NCI-H146 treated with DMSO at 0.1 percent for 48 hours (cell line): Measurements from ENCODE around the gene CCDC91.
"Not testable (repeated sequence)": the region's sequence is repeated elsewhere in the genome, so short reads cannot be mapped to it uniquely, and the experiment has no call there.

Experiments
- DNase-seq: peaks from one replicate; lab custom pipeline; 2025; ENCODE audit not compliant: unreplicated experiment; lab: John Stamatoyannopoulos, UW

CCDC91 gene

DNA sequence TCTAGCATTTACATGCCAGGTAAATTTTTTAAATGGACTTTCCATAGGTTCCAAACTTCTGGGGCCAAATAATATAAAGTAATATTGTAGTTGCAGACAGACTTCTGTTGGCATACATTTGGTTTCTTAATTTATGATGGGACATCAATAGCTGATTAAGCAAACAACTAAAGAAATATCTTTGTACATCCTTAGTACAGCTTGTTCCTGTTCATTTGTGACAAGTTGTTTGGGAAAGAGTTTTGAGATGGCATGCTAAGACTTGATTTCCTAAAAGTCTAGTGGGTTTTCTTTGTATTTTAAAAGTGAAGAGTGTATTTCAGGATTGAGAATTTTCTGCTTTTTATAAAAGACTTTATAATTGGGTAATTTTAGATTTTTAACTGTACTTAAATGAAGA is 41.0 kb downstream of the CCDC91 start:
- no peak for DNase-seq

DNA sequence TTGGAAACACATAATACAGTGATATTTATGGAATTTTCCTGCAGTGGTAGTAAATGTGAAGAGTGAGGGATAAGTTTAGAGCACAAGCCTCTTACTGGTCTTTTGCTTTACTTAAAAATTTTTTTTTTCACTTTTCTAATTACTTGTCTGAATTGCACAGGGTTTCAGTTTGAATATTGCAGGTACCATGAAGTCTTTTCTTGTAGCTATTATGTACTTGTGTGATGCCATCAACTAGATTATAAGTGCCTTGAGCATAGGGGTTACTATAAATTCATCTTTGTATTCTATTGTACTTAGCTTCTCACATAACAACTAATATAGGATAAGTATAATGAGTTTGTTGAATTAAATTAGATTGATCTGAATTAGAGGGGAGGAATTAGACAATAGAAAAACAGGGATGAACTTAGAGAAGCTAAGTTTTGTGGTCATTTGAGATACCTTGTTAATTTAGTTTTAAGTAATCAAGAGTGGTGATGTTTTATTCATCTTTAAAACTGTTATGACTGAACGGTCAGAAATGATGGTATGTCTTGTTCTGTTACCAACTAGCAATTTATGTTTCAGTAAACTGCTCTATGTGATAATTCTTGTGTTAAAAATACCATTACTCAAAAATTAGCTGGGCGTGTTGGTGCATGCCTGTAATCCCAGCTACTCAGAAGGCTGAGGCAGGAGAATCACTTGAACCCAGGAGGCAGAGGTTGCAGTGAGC is 42.1 kb downstream of the CCDC91 start:
- no peak for DNase-seq

DNA sequence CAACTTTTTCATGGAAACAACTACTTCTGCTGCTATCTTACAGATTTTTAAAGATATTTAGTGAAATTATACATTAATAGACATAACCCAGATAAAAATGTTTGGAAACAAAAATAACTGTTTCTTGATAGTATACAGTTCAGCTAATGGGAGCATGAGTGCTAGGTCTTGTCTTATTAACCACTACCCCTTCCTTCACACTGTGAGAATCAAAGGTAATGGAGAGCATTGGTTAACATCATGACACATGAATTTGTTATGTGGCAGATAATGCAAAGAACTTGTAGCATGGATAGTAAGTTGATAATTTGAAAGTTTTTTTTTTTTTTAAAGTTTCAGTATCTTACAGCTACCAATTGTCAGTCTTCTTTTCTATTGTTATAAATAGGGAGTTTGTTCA is 44.2 kb downstream of the CCDC91 start:
- no peak for DNase-seq

DNA sequence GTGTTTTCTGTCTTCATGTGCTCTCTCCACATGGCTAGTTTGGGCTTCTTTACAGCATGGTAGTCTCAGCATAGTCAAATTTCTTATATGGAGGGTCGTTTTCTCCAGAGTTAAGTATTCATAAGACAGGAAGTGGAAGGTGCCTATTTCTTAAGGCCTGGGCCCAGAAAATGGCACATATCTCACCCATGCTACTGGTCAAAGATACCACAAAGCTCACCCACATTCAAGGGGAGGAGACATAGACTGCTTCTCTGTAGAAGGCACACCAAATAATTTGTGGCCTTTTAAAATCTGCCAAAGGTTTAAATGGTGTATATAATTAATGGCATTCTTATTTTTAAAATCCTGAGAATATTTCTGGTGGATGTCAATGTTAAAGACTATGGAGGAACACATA is 44.8 kb downstream of the CCDC91 start:
- DNase-seq = no peak

DNA sequence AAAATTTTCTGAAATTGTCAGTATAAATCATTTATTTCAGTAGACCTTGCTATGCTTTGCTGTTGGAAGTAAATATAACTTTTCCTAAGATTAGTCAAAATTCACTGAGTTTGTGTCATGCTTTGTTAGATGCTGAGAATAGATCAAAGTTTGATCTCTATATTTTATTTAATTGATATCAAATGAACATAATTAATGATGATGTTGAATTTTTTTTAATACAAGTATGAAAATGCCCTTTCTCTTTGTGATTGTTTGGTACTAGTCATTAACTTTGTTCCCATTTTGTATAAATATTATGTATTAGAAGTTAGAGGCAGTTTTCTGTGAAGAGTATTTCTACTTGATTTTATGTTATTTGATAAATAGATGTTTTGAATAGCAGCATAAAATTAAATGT is 45.7 kb downstream of the CCDC91 start:
- no peak for DNase-seq

DNA sequence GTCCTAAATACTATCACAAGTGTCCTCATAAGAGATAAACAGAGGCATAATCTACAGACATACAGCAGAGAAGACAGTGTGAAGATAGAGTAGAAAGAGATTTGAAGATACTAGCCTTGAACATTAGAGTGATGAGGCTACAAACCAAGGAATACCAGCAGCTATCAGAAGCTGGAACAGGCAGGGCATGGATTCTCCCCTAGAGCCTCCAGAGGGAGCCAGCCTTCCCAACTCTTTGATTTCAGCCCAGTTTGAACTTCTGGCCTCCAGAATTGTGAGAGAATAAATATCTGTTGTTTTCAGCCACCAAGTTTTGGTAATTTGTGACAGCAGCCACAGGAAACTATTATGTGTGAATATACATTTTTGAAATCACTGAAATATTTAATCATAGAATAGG is 47.2 kb downstream of the CCDC91 start:
- no peak for DNase-seq

DNA sequence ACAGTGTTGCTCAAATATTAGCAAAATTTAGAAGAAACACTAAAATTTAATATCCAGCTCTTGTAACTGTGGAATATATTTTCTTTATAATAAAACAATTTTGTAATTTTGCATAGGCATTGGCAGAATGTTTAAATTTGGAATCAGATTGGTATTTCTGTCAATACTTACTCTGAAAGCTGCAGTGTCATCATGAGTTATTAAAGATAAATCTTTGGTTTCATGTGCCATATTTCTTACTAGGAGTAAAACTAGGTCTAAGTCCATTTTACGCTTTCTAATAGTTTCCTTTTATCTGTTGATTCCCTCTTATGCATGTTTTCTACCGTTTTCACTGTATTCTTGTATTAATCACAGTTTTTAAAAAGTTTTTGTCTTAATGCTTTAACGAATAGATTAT is 49.7 kb downstream of the CCDC91 start:
- no peak for DNase-seq

DNA sequence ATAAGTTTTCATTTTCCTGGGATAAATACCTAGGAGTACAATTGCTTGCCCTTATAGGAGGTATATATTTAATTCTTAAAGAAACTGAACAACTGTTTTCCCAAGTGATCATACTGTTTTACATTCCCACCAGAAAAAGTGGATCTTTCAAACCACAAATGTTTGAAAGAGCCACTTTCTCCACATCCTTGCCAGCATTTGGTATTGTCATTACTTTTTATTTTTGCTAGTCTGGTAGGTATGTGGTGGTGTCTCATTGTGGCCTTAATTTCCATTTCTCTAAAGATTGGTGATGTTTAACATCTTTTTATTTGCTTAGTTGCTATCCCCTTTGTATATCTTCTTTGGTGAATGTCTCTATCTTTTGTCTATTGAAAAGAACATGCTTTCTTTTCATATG is 50.6 kb downstream of the CCDC91 start:
- no peak for DNase-seq

DNA sequence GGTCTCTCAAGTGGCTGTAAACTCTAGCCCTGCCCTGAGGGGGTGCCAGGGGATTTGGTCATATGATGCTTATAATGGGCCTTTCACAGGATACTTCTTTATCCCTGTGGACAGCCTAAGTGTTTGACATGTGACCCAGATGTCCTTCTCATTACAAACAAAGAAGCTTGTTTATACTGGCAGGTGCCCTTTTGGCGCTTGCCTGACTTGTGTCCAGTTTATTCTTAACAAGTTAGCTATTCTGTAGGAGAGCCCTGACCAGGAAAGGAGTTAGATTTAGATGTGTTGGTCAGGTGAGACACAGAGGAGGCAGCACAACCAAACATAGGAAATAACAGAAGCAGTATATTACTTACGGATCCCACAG is 51.9 kb downstream of the CCDC91 start:
- DNase-seq = no peak

DNA sequence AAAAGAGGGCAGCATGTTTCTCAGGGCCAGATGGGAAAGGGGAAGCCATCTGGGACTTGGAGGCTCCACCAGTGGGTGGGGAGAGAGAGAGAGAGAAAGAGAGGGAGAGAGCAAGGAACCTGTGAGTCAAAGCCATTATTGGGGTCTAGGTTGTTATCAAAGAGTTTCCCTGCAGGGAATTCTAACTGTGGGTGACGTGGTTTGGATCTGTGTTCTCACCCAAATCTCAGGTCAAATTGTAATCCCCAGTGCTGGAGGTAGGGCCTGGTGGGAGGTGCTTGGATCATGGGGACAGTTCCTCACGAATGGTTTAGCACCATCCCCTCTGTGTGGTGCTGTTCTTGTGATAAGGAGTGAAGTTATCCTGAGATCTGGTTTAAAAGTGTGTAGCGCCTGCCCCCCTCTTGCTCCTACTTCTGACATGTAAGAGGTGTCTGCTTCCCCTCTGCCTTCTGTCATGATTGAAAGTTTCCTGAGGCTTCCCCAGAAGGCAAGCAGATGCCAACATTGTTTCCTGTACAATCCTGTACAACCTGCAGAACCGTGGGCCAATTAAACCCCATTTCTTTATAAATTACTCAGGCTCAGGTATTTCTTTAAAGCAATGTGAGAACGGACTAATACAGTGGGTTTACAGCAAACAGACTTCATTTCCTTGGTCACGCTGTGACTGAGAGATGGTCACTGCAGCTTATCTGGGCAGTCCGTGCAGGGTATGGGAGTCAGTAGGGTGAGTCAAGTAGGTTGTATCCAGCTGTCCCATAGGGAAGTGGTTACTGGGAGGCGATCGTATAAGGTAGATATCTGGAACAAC is 52.4 kb downstream of the CCDC91 start:
- no peak for DNase-seq

DNA sequence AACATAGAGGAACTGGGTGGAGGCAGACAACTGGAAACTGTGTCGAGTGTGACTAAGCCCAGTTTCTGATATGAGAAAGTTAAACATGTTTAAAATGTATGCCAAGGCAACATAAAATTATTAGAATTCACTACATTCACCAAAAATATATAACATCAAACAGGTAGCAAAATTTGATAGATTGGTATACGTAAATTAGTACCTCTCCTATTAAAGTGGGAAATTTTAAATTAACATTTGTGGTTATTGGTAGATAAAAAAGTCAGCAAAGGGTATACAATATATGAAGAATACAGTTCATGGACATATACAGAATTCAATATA is 53.0 kb downstream of the CCDC91 start:
- no peak for DNase-seq

DNA sequence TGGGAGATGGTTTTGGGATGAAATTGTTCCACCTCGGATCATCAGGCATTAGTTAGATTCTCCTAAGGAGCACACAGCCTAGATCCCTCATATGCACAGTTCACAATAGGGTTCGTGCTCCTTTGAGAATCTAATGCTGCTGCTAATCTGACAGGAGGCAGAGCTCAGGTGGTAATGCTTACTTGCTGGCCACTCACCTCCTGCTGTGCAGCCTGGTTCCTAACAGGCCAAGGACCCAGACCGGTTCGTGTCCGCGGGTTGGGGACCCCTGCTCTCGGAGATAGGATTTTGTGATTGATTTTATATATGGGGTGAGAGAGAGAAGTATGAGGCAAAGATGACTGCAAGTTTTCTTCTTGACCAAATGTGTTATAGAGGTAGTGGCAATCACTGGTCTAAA is 57.5 kb downstream of the CCDC91 start:
- DNase-seq = no peak

DNA sequence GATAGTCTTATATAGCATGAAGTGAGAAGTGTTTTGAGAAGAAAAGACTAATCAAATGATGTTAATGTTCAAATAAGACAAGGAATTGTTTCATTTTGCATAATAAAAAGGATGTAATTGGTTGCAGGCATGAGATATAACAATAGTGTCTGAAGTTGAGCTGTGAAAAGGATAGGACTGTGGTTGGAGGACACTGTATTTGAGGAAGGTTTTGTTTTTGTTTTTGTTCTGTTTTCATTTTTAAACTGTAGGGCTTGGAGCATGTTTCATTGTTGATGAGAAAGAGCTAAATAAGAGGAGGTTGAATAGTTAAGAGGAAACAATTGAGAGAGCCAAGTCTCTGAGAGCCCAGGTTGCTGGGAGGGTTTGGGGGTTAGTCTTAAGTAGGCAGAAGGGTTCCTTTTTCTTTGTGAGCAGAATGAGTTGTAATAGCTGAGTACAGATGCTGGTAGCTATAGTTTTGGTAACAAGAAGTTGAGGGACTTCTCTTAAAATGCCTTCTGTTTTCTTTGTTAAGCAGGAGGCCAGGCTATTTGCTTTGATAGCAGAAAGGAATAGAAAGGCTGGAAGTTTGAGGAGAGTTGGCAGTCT is 58.4 kb downstream of the CCDC91 start:
- DNase-seq = no peak

DNA sequence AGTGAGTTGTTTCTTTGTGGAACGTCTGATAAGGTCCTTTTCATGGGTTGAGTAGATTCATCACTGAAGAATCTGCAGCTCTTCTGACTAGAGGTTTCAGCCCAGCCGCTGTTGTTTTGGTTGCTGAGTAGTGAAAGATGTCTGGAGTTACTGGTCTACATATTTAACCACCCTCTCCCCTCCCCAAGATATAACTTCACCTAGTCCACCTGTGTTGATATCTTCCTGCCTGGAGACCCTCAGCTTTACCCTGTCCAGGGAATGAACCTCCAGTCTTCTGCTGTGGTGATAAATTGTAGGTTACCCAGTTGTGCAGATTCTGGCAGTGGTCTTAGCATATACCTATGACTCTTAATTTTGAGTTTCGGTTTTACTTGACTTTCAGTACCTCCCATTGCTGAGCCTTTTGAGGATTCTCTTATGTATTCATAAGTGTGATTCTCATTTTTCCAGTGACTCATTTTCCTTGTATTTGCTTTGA is 62.9 kb downstream of the CCDC91 start:
- DNase-seq = no peak

DNA sequence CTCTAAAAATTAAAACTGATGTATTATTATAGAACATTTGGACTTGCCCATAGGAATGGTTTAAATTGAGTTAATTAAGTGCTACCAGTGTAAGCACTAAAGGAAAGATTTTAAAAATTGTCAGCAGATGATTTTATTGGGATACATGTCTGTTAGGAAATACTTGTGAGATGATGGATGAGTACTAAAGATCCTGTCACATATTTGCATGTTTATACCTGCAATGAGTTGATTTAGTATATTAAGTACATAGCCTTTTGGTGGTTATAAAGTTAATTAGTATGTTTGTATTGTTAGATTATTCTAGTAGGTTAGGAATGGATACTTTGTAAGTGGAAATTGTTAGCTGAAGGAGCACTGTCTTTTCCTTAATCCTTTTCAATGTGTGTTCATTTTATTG is 67.2 kb downstream of the CCDC91 start:
- no peak for DNase-seq

DNA sequence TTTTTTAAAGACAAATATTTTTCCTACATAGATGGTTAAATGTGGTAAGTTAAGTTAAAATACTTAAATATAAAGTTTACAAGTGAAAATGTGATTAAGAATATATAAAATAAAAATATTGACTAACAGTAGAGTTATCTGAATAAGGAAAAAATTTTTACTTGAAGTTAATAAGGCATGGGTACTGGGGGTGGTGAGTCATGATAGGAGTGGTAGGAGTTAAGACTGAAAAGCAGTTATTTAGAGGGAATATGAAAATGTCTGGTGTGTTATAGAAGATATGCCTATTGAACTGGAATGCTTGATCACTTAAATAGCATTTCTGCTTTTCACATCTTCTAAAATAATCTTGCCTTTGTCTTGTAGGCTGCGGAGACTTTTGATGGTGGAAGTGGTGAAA is 68.7 kb downstream of the CCDC91 start:
- no peak for DNase-seq

DNA sequence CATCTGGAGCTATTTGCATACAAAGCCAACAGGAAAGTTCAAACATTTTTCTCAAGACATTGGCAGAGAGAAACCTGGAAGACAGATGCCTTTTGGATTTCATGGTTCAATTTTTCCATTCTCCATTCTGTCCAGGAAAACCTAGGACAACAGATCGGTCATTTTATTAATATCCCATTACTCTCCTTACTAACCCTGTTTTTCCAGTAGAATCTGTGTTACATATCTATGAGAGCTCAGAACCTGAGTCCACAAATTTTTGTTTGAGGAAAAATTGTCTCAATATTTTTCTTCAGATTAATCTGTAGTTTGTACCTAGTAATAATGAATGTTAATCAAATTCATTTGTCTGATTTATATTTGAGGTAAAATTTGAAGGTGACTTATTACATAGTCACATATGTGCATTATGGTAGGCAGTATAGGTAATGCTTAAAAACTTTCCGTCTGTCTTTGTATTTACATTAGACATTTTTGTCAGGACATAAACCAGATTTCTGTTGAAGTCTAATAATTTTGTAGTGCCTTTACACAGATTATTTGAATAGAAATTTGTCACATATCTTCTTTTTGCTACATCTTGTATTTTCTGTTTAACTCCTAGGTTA is 75.3 kb downstream of the CCDC91 start:
- no peak for DNase-seq

DNA sequence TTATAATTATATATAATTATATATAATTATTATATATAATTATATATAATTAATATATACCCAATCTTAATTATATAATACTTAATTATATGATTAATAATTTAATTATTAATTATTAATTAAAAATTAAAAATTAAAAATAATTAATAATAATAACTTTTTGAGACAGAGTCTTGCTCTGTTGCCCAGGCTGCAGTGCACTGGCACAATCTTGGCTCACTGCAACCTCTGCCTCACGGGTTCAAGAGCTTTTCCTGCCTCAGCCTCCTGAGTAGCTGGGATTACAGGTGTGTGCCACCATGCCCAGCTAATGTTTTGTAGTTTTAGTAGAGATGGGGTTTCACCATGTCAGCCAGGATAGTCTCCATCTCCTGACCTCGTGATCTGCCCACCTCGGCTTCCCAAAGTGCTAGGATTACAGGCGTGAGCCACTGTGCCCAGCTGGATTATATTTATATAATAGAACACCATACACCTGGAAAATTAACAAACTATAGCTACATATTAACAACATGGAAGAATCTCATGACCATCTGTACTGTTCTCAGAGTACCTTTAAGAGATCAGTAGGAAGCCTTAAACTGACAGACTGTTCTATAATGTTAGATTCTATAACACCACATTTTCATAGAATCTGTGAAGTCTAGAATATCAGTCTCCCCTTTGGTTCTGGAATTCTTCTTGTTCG is 77.8 kb downstream of the CCDC91 start:
- DNase-seq = not testable (repeated sequence)

DNA sequence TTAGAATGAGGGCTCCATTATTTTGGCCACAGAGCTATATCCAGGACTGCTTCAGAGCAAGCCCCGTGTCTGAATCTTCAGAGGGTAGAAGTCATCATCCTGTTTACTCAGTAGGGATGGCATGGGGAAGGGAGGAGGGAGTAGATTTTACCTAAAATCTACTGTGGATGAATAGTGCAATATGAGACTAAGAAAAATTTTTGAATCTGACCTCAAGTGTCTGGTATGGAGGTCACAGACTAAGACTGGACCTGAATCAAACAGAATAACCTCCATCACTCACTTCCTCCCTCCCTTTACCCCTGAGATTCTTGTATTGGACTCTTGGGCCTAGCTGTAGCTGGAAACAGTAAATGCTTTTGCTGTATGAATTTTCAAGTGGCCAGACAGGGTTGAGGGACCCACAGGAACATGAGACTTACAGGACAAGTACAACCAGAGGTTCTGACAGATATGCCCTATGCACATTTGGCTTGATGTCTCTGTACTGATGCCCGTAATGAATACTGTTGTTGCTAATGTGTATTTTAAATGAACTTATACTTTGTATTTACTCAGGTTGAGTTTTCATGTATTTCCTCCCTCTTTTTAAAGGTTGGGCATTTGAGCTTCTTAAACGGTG is 78.5 kb downstream of the CCDC91 start:
- DNase-seq = no peak

DNA sequence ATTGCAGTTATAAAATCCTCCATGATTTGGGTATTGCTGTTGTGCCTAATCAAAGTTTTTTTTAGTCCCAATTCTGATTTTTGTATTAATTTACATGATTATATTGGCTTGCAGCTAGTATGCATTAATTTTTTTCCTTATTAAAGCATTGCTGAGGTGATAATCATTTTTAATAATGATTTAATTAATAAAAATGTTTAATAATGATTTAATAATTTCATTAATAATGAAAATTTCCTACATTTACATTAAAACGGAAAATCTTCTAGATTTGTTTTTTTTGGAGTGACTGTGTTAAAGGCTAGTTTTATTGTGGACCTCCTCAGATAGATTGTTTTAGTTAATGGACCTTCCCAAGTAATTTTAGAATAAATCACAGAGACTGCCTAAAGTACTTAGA is 79.6 kb downstream of the CCDC91 start:
- DNase-seq = no peak

DNA sequence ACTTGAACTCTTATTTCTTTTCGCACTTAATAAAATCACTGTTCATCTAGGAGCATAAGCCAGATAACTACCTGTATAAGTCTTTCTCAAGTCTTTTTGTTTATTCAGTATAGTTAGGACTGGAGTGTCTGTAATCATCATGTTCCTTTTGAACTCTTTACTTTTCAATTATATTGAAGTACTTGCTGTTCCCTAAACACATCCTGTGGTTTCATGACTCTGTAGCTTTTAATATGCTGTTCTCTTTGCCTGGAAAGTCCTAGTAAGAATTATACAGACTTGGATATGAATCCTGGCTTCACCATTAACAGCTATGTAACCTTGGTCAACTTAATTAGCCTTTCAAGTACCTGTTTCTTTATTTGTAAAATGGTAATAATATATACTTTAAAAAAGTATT is 88.2 kb downstream of the CCDC91 start:
- no peak for DNase-seq
